Psoas muscle (tissue), 8 donors: ENCODE measurements around the gene PTEN. TPM values are rescaled to one million over a fixed set of nuclear protein-coding genes. Genes with fewer than 3 reads are reported as not detected.
"Not testable (repeated sequence)": the region's sequence is repeated elsewhere in the genome, so short reads cannot be mapped to it uniquely, and the experiment has no call there.

ENCODE experiments used
- ATAC-seq, 4 donors: fragments of 200-7000 bp; cut with Tn5 transposase; one replicate each; pipeline ENCODE4 v1.9.1; 2020; ENCODE audit warnings: moderate library complexity in 3 of 4, mild to moderate bottlenecking in 2 of 4
- DNase-seq, 2 donors: peaks; one replicate each; pipeline ENCODE4 v3.0.0-alpha.2; 2020
- H3K27ac ChIP-seq: fragments of 200-600 bp; one replicate; pipeline ENCODE4 v1.8.0; 2022
- H3K27me3 ChIP-seq, 3 donors: fragments of 200-600 bp in 1 of 3; one replicate each; pipeline versions ENCODE4 v1.6.1 to v1.8.0; 2013 to 2022; ENCODE audit warnings: low read length in 2 of 3, mild to moderate bottlenecking in 2 of 3, moderate library complexity in 1 of 3; ENCODE audit not compliant: insufficient read depth in 3 of 3
- H3K36me3 ChIP-seq, 2 donors: fragments of 200-600 bp in 1 of 2; one replicate each; pipeline versions ENCODE4 v1.6.1 to v1.8.0; 2013 to 2022; ENCODE audit warnings: low read depth in 1 of 2, mild to moderate bottlenecking in 1 of 2, moderate library complexity in 1 of 2; ENCODE audit not compliant: insufficient read depth in 1 of 2
- H3K4me1 ChIP-seq: fragments of 200-600 bp; one replicate; pipeline ENCODE4 v1.8.0; 2022
- H3K4me3 ChIP-seq: fragments of 200-600 bp; one replicate; pipeline ENCODE4 v1.8.0; 2022; ENCODE audit warnings: mild to moderate bottlenecking
- H3K9me3 ChIP-seq: fragments of 200-600 bp; one replicate; pipeline ENCODE4 v1.8.0; 2022
- WGBS, 3 donors: extraction: QIAGEN DNeasy Blood & Tissue Kit; methylation state at CpG; one replicate each; pipeline versions ENCODE4 v1.1.6 to v1.1.7; 2013; 5-methylcytosine and 5-hydroxymethylcytosine counted together
- intact Hi-C, 2 donors: fragments of 100-400 bp; cut with DNase I; formaldehyde crosslinking; loops; one replicate each; pipeline versions ENCODE4 v1.11.0 to v1.14.2; 2022
- polyA plus RNA-seq, 3 donors: library from polyadenylated mRNA; stranded (reverse); fragments of 200-250 nt; gene quantifications; one replicate each; pipeline ENCODE4 v1.2.3, GENCODE V29; 2013
- total RNA-seq, 4 donors: library from RNA; stranded (reverse); fragmentation: NEBNext Ultra II Directional in 2 of 4; extraction: Animal tissue kit (Norgen Biotek cat#: 25700) in 2 of 4; gene quantifications; one replicate each; pipeline versions ENCODE4 v1.2.1 to v1.2.4, GENCODE V29; 2021 to 2023
- TF ChIP-seq, protein P1 (sequence below): fragments of 200-600 bp; IDR thresholded peaks from one replicate; pipeline ENCODE4 v1.8.0; 2022; ENCODE audit warnings: antibody characterized with exemption
- donor health status: healthy with polysubstance abuse.
- donor health status: DM: no; HTN: no; CAD: no; lungs with moderate emphysema.
- donor health status: Bipolar disorder and iron deficiency.
- donor health status: healthy.
- donor health status: DM: yes; HTN: yes; CAD: no.
- donor health status: DM: no; HTN: no; CAD: no.
- donor health status: DM: no; HTN: no; CAD: no.
- donor health status: DM: yes; HTN: yes; CAD: no.

The PTEN gene
- total and polyA plus RNA-seq, 7 donors = 13.7 to 51.9 (median 29.8) TPM

DNA sequence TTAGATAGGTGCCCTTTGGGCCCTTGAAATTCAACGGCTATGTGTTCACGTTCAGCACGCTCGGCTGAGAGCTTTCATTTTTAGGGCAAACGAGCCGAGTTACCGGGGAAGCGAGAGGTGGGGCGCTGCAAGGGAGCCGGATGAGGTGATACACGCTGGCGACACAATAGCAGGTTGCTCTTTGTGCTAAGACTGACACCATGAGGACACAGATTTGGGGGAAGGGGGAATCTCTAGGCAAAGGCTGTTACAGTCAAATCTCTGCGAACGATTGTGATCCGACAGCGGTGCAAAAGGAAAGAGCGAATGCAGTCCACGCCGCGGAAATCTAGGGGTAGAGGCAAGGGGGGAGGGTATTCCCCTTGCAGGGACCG is 759 bp upstream of the PTEN start:
- 0 to 1% (median 0%) methylated on average over 21 of the region's 21 CpGs for WGBS, 3 donors
- intact Hi-C loops = loop anchor here (5.0 to 10.0 kb wide), 6 partner anchors 95 to 525 kb away; no protein-coding TSS in a partner anchor
- no peaks in the 10 kb centered on the region for H3K27me3 ChIP-seq

DNA sequence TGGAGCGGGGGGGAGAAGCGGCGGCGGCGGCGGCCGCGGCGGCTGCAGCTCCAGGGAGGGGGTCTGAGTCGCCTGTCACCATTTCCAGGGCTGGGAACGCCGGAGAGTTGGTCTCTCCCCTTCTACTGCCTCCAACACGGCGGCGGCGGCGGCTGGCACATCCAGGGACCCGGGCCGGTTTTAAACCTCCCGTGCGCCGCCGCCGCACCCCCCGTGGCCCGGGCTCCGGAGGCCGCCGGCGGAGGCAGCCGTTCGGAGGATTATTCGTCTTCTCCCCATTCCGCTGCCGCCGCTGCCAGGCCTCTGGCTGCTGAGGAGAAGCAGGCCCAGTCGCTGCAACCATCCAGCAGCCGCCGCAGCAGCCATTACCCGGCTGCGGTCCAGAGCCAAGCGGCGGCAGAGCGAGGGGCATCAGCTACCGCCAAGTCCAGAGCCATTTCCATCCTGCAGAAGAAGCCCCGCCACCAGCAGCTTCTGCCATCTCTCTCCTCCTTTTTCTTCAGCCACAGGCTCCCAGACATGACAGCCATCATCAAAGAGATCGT is 598 bp downstream of the PTEN start:
- H3K27me3 ChIP-seq, H3K9me3 ChIP-seq, H3K36me3 ChIP-seq: not testable (repeated sequence)
- Histone ChIP-seq H3K4me1 (peaks cover 11% of the 10 kb centered on the region), H3K27ac (peak overlapping the region; percentile 94), H3K4me3 (peak overlapping the region; percentile 77)
- 0 to 1% (median 0%) methylated on average over 30 to 47 of the region's 47 CpGs for WGBS, 3 donors
- intact Hi-C loops = loop anchor here (5.0 to 10.0 kb wide), 6 partner anchors 93 to 523 kb away; no protein-coding TSS in a partner anchor
- ATAC-seq (peak; percentile 4 to 32 (median 12)), DNase-seq (peak; percentile 40 to 68)

More for the DNA sequence above, 759 bp upstream of the PTEN start:
- peak overlapping the region; percentile 94 for H3K27ac ChIP-seq
- DNase-seq (no peak), ATAC-seq (peak in 2 of 4 donors; percentile 8 to 9)
- H3K9me3 ChIP-seq = no peaks in the 10 kb centered on the region
- peak overlapping the region; percentile 77 for H3K4me3 ChIP-seq
- no peaks in the 10 kb centered on the region for H3K36me3 ChIP-seq
- TF ChIP-seq, protein P1, sequence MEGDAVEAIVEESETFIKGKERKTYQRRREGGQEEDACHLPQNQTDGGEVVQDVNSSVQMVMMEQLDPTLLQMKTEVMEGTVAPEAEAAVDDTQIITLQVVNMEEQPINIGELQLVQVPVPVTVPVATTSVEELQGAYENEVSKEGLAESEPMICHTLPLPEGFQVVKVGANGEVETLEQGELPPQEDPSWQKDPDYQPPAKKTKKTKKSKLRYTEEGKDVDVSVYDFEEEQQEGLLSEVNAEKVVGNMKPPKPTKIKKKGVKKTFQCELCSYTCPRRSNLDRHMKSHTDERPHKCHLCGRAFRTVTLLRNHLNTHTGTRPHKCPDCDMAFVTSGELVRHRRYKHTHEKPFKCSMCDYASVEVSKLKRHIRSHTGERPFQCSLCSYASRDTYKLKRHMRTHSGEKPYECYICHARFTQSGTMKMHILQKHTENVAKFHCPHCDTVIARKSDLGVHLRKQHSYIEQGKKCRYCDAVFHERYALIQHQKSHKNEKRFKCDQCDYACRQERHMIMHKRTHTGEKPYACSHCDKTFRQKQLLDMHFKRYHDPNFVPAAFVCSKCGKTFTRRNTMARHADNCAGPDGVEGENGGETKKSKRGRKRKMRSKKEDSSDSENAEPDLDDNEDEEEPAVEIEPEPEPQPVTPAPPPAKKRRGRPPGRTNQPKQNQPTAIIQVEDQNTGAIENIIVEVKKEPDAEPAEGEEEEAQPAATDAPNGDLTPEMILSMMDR = no peak
- no peaks in the 10 kb centered on the region for H3K4me1 ChIP-seq

DNA sequence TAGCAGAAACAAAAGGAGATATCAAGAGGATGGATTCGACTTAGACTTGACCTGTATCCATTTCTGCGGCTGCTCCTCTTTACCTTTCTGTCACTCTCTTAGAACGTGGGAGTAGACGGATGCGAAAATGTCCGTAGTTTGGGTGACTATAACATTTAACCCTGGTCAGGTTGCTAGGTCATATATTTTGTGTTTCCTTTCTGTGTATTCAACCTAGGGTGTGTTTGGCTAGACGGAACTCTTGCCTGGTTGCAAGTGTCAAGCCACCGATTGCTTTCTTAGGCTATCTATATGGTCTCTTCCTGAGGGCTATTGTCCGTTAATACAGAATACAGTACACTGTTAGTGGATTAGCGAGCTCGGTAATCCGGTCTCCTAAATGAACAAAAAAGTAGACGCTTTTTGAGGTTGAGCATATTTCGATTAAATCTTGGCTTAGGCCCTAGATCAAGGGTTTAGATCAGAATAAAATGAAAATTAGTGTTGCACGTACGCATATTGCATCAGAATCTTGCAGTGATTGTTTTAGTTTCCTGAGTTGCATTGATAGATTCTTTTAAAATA is 1.2 kb downstream of the PTEN start:
- TF ChIP-seq, protein P1 = no peak
- Histone ChIP-seq H3K27ac (peak overlapping the region; percentile 94), H3K36me3 (no peaks in the 10 kb centered on the region), H3K4me1 (peaks cover 16% of the 10 kb centered on the region), H3K9me3 (no peaks in the 10 kb centered on the region), H3K27me3 (no peaks in the 10 kb centered on the region), H3K4me3 (peak overlapping the region; percentile 77)
- no peak for ATAC-seq
- 0% methylated on average over 16 of the region's 16 CpGs for WGBS, 3 donors
- intact Hi-C loops = loop anchor here (5.0 to 10.0 kb wide), 7 partner anchors 63 to 523 kb away; no protein-coding TSS in a partner anchor
- DNase-seq = no peak

DNA sequence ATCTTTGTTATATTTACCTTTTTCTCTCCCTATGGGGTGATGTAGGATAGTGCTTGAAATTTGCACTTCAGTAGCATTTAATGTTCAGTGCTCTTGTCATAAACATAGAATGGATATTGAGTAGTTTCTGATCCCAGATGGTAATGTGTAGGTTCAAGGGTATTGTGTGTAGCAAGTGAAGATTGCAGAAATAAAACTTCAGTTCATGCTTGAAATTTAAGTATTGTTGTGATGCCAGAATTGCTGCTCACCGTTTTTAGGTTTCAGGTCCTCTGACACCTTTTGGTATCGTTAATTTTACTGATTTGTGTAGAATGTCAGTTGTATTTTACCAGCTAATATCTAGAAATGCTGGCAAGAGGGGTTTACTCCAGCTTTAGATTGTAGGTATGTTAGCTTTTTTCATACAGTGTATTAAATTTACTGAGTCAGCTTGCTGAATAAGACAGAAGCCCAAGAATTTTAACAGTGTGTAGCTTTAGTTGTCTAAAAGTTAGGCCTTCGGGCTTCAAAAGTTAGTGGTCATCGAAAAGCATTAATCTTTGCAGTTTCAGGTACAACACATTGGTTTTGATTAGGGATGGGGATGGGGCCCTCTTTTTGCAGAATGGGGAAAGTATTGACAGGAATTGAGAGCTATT is 1.9 kb downstream of the PTEN start:
- TF ChIP-seq, protein P1 = no peak
- H3K4me3 ChIP-seq = peak overlapping the region; percentile 77
- intact Hi-C loops = loop anchor here in 1 of 2 donors (5.0 to 10.0 kb wide), 2 partner anchors 62 to 379 kb away; no protein-coding TSS in a partner anchor
- no peaks in the 10 kb centered on the region for H3K36me3 ChIP-seq
- ATAC-seq (no peak), DNase-seq (no peak)
- no peaks in the 10 kb centered on the region for H3K9me3 ChIP-seq
- H3K4me1 ChIP-seq = peaks cover 23% of the 10 kb centered on the region
- peak overlapping the region; percentile 94 for H3K27ac ChIP-seq
- WGBS, 3 donors = 1 to 3% (median 1%) methylated on average over 4 of the region's 4 CpGs
- H3K27me3 ChIP-seq = no peaks in the 10 kb centered on the region

DNA sequence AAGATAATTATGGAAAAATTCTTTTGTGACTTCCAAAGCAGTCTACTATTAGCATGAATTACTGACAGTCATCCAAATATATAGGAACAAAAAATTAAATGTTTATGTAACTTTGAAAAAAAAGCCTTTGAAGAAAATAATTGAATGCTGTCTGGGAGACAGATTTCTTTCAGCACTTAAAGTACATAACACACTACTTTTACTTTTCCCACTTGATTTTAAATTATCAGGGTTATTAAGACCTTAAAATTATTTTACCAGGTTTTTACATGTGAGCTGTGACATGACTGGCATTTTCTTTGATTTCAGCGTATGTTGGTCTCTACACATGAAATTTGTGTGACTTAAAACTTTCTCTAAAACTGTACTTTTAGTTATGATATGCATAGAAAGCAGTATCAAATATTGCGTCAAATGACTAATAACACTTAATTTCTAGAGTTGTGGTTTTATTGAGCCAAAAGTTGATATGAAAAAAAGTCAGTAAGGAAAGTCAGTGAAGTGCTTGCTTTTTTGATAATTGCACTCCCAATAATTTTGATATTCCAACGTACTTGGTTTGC is 3.1 kb downstream of the PTEN start:
- H3K27ac ChIP-seq = peak overlapping the region; percentile 94
- ATAC-seq (no peak), DNase-seq (no peak)
- H3K27me3 ChIP-seq = no peaks in the 10 kb centered on the region
- TF ChIP-seq, protein P1 = no peak
- no peaks in the 10 kb centered on the region for H3K9me3 ChIP-seq
- peaks cover 35% of the 10 kb centered on the region for H3K4me1 ChIP-seq
- intact Hi-C loops = loop anchor here in 1 of 2 donors (5.0 to 10.0 kb wide), 2 partner anchors 61 to 378 kb away; no protein-coding TSS in a partner anchor
- peak overlapping the region; percentile 77 for H3K4me3 ChIP-seq
- 4 to 7% (median 6%) methylated on average over 3 of the region's 3 CpGs for WGBS, 3 donors
- H3K36me3 ChIP-seq = no peaks in the 10 kb centered on the region
